HG03558 (cell line): ENCODE data around the gene LAMA2.

Experiments used
- ATAC-seq: cut with Tn5 transposase; IDR thresholded peaks from one replicate; pipeline ENCODE4 v1.9.1; 2021; ENCODE audit warnings: moderate number of reproducible peaks; ENCODE audit not compliant: unreplicated experiment; ENCODE audit errors: extremely low read depth

Gene LAMA2

GRCh38 chr6:129398764-129399163, 515.8 kb downstream of the LAMA2 start:
- ATAC-seq: no peak

DNA sequence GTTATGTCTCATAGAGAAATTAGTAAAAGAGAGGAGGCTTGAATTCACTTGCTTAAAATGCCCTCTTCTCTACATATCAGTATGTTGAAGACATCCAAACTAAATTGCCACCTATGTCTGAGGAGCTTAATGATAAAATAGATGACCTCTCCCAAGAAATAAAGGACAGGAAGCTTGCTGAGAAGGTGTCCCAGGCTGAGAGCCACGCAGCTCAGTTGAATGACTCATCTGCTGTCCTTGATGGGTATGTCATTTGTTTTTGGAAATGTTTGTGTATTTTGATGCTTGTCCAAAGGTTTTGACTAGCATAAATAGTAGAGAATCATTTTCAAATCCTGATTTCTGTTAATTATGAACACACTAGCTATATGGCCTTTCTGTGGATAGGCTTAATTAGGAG, 519.3 kb downstream of the LAMA2 start:
- ATAC-seq: no peak

DNA sequence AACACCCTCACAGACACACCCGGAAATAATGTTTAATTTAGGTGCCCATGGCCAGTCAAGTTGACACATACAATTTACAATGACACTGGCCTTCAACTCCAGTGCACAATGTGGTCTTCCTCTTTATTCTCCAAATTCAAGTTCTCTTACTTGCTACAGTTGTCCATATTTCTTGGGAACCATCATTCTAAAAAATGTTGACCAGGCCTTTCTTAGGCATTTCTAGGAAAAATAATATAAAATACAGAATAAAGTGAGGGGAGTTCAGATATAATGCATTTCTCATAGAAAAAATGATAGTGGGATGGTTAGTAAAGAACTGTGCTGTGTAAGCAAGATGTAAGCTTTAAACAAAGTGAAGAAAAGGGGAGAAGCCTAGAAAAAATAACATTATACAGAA, 528.2 kb downstream of the LAMA2 start:
- no peak for ATAC-seq

DNA sequence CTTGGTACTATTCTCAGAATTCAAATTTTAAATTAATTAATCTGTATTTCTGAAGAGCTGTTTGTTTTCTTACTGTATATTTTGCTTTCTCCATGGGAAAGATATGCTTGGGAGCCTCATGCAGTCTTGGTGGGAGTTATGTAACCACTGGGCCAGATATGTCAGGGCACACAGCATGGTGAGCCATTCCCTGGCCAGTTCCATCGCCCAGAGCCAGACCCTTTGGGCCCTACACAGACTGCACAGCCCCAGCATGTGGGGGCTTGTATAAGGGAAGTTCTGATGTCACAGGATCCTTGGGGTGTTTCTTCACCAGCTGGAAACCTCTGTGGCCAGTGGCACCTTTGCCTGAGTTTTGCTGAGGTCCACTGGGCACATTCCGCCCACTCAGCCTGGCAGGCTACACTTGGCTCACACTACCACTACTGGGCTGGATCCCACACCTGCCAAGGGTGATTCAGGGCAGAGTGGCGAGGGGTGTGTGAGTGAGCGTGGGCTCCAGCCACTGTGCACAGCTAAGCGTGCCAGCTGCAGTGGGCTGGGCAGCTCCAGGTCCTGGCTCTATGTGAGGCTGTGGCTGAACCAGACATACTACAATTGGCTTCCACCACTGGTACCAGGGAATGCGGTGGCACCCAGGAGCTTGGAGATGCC, 533.5 kb downstream of the LAMA2 start:
- ATAC-seq: no peak

DNA sequence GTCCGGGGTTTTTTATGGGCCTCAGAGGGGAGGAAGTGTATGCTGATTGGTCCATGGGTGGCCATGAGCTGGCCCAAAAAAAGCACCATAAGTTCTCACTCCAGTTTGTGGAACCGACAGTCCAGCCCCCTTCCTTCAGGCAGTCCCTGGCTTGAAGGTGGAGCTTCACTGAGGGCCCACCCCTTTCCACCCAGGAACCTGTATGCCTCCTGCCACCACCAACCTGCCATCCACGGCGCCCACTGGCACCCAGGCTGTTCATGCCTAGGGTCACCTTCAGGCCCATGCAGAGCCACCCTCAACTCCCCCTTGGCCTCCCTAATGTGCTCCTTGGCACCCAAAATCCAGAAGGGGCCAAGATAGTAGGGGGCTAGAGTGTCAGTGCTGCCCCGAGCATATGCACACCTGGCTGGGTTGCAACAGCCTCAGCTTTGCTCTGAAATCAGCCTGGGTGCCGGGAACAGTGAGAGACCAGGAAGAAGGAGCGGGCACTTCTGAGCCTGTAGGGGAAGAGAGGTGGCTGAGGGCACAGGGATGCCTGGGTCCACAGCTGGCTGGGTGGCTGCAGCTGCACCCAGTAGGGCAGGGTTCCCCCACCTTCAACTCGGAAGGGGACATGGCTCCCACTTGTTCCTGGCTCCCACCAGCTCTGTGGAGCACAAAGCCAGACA, 534.6 kb downstream of the LAMA2 start:
- no peak for ATAC-seq

DNA sequence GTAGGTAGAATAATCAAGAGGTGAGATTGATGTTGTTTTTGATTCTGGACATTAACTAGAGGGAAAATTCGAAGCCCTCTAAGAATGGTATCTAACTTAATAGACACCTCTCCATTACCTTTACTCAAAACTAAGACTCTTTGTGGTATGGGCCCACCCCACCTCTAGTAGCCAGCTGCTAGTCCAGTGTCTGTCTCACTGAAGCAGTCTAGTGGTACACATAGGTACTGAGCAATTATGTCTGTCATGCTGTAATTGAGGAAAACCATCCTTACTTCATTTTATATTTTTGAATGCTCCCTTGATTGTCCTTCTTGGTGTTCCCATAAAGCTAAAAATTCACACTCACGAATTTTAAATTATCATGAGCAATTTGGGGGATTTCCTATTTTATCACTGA, 536.4 kb downstream of the LAMA2 start:
- no peak for ATAC-seq

- no peak for ATAC-seq
Observed at GRCh38 chr6:129426343-129426742, 543.4 kb downstream of the LAMA2 start.

DNA sequence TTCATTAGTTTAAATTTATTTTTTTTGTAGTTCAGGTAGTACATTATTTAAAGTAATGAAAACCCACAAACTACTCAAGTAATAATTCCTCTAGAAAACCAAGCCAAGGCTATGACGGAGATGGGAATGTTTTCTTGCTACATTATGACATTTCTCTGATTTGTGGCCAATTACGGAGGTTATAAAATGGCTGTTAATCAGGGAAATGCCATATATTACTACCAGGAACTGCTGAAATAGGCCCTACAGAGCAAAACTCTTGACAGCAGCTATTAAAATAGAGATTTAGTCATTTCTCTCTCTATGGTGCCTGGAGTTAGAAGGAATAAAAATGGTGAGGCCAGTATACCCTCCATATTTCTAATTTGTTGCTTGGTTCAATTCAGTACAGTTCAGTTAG, 547.0 kb downstream of the LAMA2 start:
- ATAC-seq: no peak

- no peak for ATAC-seq
Observed at GRCh38 chr6:129432738-129433137, 549.8 kb downstream of the LAMA2 start.

DNA sequence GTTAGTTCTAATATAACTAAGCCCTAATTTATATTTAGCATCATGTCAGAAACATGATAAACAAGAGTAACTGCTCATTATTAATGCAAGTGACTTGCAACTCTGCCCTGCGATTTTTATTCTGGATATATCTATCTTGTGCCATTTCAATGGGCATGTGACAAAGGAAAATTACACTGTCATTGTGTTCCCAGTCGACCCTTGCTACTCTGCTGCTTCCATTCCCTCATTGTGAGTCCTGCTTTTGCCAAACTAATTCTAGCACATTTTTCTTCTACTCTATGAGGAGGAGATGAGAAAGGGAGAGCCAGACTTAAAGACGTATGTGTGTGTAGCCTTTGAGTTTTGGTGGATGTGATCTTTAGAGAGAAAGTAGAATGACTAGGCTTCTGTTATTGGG, 551.2 kb downstream of the LAMA2 start:
- ATAC-seq: no peak

- ATAC-seq: no peak
Observed at GRCh38 chr6:129440691-129441090, 557.8 kb downstream of the LAMA2 start.

- no peak for ATAC-seq
Observed at GRCh38 chr6:129444683-129445082, 561.7 kb downstream of the LAMA2 start.

DNA sequence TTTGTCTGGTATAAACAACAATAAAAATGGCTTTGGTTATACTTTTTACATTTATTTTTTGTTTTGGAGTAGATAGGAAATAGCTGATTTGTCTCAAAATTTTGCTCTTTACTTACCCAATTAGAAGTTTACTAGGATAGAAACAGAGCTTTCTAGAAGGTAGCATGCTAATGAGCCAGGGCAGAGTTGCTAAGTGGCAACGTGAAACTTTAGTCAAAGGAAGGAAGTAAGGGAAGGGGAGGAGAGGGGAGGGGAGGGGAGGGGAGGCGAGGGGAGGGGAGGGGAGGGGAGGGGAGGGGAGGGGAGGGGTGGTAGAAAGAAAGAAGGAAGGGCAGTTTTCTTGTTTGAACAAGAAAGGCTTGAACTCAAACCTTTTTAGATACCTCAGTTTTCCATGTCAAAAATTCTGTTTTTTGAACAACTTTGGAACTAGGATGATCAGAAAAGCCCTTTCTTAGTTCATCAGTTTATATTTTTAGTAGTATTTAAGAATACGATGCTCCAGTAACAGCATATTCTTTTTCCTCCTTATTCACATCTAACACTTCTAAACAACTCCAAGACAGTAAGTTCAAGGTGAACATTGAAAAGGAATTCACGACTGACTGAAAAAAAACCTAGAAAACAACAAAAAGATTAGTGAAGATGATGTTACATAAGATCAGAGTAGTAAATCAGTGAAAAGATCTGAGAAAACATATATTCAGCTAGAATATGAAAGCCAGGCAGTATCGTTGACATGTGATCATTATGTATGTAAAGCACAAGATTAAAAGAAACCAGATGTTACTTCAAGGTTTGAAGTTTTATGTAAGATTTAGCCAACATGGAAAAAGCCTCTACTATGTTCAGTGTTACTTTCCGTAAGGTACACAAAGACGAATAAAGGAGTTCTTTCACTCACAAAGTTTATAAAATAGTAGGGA, 563.6 kb downstream of the LAMA2 start:
- ATAC-seq: no peak

- ATAC-seq: no peak
Observed at GRCh38 chr6:129447198-129447565, 564.2 kb downstream of the LAMA2 start.

- peak; percentile 99 for ATAC-seq
Observed at GRCh38 chr6:129448965-129449364, 566.0 kb downstream of the LAMA2 start.

DNA sequence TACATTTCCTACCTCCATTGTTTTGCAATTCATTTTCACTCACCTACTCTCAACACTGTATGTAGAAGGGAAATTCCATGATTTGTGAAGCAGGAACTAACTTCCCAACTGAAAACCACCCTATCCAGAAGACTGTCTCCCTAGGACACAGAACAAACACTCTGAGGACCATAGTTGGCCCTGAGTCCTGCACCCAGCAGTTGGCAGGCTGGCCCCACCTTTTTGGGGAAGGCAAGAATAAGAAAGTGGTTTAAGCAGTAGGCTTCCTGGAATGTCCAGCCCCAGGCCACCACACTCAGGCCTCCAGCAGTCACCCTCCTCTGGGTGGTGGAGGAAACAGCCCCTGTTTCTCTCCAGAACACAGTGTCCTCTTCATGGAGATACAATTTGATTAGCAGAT, 568.2 kb downstream of the LAMA2 start:
- ATAC-seq: no peak

DNA sequence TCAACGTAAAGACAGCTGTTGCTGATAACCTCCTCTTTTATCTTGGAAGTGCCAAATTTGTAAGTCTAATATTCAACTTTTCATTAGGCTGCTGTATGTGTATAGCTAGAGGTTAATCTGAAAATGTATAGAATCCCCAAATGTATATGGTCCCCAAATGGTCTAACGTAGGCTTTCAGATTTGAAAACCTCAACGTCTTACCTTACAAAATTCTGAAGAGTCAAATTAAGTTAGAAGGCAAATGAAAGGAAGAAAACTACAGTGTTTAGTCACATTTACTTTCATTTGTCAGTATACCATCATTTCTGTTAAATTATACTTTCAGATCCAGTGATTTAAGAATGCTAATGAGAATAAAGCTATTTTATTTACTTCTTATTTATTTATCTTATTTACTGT, 570.1 kb downstream of the LAMA2 start:
- ATAC-seq: no peak

GRCh38 chr6:129454488-129454887, 571.5 kb downstream of the LAMA2 start:
- no peak for ATAC-seq

DNA sequence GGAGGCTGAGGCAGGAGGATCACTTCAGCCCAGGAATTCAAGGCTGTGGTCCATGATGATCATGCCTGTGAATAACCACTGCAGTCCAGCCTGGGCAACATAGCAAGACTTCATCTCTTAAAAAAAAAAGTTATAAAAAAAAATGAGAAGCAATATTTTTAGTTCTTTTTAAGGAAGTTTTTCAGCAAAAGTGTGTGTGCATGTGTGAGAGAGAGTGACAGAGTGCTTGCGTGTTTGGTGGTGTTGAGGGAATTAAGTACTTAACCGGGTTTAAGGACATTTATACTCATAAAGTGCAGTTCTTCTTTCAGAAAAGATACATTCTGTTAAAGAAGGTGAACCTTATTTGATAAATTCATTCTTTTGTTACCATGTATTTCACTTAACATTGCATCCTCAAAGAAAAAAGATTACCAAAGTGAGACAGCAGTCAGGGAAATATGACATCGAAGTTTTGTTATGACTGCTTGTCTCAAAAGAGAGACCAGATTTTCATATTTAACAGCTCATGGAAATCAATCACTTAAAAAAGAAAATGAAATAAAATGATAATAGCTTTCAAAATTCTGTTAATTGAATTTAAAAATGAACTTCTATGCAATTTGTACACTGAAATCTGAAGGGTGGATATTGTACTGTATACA, 572.3 kb downstream of the LAMA2 start:
- ATAC-seq: no peak

DNA sequence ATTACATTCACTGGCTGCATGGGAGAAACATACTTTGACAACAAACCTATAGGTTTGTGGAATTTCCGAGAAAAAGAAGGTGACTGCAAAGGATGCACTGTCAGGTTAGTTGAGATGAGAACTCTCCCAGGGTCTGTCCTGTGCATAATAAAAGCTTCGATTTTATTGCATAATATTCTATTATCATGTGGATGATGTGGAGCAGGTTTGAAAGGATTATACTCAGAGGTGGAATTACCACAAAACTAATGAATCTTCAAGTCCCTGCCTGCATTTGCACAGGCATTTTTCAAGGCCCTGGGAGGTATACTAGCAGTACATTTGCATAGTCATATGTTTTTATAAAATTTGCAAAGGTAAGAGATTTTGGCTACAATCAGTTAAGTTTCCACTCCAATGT, 577.3 kb downstream of the LAMA2 start:
- no peak for ATAC-seq
